Hypothalamus (tissue), 51 donors: ENCODE results near the gene DCP2.

ENCODE experiments used
- DNase-seq, 51 donors: peaks; one replicate each; lab custom pipeline; 2025; lab: John Stamatoyannopoulos, UW

Gene DCP2

DNA sequence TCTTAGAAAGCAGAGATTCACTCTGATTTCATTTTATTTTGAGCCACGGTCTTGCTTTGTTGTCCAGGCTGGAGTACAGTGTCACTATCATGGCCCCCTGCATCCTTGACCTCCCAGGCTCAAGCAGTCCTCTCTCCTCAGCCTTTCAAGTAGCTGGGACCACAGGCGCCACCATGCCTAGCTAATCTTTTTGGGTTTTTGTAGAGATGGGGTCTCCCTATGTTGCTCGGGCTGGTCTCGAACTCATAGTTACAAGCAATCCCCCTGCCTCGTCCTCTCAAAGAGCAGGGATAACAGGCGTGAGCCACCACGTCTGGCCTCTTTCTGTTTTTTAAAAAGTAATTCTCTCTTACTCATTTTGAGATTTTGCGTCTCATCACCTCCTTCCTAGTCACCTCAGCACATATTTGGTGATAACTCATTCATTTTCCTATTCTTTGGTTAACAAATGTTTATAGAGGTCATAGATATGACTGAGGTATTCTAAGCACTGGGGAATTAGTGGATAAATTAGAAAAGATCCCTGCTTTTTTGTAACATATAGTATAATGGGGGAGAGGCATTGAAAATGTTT, 10.8 kb upstream of the DCP2 start:
- DNase-seq, result no peak

DNA sequence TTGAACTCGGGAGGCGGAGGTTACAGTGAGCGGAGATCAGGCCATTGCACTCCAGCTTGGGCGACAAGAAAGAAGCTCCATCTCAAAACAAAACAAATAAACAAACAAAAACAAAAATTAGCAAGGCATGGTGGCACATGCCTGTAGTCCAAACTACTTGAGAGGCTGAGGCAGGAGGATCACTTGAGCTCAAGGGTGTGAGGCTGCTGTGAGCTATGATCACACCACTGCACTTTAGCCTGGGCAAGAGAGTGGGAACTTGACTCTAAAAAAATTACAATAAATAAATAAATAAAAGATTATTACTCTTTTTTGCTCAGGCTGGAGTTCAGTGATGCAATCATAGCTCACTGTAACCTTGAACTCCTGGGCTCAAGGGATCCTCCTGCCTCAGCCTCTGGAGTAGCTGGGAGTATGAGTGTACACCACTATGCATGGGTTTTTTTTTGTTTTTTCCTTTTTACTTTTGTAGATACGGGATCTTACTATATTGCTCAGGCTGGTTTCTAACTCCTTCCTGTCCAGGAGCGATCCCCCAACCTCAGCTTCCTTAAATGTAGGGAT, 9.0 kb upstream of the DCP2 start:
- DNase-seq, result no peak

DNA sequence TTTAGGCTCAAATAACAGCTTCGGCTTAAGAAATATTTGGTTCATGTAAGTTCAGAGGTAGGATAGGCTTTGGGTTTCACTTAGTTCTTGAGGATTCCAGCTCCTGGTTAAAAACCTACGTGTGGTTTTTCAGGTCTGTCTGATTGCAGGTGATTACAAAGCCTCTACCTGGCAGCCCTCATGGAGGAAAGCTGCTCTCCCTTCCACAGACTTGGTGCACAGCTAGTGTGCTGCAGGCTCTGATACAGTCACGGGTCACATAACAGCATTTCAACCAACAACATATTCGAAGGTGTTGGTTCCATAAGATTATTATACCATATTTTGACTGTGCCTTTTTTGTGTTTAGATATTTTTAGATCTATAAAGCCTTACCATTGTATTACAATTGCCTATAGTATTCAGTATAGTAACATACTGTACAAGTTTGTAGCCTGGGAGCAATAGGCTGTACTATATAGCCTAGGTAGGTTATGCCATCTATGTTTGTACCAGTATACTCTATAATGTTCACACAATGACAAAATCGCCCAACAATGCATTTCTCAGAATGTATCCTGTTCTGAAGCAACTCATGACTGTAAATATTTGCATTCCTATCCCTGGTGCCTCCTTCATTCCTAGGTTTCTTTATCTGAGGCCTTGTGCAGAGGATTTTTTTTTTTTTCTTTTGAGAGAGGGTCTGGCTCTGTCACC, 8.0 kb upstream of the DCP2 start:
- no peak for DNase-seq

DNA sequence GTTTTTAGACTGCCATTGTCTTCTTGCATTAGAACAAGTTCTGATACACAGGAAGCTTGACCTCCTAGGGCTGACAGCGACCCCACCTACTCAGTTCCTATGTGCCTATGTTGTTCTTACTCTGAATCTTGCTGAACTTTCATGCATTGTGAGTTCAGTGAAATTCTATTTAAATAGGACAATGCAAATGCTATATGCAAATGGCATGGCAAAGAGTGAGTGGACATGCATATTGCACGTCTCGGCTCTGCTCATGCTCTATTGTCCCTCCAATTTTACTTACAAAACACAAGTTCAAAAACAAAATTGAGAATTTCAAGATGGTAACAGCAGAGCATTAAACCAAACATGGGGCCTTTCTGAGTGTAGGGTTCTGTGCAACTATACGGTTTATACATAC, 5.3 kb upstream of the DCP2 start:
- no peak for DNase-seq

DNA sequence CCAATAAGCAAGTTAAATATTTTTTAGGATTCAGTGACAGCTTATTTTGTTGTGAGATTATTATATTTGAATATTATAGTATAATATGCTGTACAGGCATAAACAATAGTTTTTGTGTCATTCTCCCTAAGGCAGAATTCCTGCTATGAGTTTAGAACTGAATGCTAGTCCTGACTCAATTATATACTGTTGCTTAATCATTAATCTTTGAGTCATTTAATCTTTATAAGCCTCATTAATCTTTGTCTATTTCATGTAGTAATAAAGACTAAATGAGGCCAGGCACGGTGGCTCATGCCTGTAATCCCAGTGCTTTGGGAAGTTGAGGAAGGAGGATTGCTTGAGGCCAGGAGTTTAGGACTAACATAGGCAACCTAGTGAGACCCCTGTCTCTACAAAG, 3.6 kb upstream of the DCP2 start:
- no peak for DNase-seq

DNA sequence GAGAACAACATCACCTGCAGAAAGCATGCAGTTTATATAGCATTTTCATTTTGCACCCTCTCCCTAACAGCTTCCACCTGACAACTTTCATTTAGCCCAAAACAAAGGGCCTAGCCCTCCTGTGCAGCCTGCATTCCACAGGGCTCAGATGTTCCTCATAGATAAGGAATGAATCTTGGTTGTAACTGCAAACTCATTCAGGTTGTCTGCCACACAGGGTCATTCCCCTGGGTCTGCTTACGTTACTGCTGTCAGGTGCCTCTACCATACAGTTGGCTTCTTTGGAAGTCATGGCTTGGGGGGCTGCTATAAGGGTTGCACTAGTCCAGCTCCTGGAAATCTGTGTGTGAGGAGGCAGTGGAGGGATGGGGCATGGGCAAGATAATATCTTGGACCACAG, 2.7 kb upstream of the DCP2 start:
- no peak for DNase-seq

DNA sequence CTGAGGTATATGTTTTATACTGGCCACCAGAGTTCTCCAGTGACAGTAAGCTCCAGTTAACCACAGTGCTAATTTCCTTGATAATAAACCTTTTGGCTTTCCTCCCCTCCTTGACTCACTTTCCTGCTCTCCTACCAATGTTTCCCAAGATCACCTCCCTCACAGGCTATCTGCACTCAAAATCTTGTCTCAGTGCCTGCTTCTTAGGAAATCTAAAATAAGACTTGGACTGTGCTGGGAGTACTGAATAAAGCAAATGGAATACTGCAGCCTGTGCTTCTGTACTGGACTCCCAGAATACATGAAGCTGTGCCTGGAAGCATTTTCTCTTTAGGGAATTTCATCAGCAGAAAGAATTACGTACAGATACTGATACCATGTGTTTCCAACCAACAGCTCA, 1.7 kb upstream of the DCP2 start:
- DNase-seq, result no peak

DNA sequence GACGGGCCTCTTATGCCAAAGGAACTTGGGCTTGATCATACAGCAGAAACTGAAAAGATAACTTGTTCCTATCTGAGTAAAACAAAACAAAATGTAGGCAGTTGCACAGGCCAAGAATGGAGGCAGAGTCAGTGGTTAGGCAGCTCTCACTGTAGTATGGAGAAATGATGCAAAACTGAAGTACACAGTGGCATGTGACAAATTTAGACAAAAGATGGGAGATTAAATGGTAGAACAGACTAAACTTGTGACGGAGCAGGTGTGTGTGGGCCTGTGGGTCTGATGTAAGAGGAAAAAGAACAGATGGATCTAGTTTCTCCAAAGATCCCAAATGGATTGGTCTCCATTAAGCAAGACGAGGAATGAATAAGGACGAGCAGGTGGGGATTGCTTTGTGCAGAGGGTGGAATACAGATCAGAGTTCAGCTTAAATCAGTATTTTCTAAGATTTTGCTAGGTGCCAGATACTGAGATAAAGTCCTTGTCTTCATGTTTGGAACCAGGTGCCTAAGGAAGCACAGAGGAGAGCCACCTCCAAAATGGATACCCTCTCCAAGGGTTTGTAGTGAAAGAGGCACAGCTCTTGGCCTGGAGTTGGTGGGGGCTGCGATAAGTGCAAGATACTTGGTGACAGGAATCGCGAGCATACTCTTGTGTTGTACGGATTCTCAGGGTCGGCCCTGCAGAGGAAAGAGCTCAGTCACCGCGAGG, 722 bp upstream of the DCP2 start:
- DNase-seq, result no peak

DNA sequence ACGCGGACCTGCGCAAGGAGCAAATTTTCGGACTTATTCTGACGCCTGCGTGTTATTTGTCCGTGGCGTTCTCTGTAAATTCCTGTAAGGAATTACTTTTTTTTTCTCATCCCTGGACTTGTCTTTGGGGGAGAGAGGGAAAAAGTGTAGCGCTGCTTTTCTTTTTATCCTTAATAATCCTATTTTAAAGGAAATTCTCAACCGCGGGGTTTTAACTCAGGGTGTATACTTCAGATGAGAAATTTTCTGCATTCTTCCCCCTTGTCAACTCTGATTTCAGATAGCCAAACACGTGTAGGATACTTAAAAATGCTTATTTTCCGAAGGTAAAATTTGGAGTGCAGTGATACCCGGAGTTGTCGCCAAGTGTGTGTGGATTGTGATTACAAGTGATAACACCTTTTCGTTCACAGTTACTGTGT, 853 bp downstream of the DCP2 start:
- DNase-seq, result peak in 1 of 51 donors; percentile 64

DNA sequence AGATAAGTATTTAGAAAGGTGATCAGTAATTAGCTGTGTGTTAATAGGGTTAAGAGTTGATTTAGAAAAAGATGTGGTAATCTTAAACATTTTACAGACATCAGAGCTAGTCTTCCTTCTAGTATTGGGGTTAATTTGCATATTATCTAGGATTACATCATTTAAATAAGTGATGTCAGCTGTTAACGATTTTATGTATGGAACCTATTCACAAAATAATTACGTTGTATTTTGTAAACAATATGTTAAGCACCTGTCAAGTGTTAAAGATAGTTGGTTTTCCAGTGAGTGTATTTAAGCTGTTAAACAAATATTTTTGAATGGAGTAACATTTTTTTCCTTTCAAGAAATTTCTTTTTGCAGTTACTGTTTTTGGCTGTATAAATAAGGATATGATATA, 2.2 kb downstream of the DCP2 start:
- DNase-seq, result no peak

DNA sequence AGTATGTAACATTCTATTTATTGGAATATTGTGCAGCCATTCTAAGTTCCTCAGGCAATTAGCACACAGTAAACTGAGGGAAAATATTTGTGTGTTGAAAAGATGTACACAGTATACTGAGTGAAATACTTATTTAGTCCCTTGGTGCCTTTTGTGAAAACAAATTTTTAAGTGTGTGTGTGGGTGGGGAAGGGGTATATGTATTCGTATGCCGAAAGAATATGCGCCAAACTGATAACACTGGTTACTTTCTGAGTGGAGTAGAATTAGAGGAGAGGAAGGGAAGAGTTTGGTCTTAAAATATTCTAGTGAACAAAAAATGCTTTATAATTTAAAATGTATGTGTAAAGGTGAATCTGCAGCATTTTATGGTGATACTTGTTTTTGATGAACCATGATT, 3.1 kb downstream of the DCP2 start:
- no peak for DNase-seq

DNA sequence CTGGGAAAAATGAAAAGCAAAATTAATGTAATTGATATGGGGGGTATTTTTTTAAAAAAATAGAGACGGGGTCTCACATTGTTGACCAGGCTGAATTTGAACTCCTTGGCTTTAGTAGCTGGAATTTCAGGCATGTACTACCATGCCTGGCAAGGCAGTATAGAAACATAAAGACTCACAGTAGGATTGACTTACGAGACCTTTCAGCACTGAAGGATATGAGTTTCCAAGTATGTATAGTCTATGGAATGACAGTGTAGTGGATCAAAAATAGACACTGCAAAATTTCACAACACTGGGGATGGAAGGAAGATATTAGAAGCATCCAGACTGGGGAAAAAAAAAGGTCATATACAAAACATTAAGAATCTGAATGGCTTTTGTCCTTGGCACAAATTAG, 6.8 kb downstream of the DCP2 start:
- no peak for DNase-seq

DNA sequence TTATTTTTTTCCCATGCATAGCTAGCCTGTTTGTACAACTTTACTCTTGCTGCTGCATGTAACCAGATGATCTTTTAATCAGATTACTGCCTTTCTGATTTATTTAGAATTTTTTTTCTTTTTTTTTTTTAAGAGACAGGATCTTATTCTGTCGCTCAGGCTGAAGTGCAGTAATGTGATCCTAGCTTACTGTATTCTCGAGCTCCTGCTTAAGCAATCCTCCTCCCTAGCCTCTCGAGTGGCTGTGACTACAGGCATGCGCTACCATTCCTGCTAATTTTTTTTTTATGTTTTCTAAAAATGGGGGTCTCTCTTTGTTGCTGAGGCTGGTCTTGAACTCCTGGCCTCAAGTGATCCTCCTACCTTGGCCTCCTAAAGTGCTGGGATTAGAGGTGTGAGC, 9.6 kb downstream of the DCP2 start:
- no peak for DNase-seq

DNA sequence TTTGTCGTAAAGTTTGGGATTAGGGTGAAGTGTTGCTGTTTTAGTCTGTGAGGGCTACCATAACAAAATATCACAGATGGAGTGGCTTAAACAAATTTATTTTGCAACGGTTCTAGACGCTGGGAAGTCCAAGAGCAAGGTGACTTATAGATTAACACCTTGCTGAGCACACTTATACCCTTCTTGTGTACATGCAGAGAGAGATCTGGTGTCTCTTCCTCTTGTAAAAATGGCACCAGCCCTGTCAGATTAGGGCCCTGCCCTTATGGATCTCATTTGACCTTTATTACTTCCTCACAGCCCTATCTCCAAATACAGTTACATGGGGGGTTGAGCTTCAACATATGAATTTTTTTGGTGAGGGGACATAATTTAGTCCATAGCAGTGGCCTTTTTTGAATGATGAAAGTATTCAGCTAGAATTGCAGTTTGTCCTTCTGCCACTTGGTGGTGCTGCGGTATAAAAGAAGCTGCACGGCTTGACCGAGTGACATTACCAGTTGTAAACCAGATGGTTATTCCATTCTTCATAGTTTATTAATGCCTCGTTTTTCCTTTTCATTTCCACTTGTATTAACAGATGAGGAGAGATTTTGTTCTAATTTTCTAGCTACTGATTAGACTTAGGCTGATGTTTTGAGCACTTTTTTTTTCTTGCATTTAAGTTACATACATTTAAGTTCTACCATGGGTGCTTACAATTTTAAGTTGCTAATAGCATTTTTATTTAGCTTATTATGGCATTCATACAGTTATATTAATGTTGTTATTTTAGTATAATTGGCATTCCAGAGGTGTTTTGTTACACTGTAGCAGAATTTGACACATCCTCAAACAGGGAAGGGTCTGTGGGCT, 19.4 kb downstream of the DCP2 start:
- peak in 42 of 51 donors; percentile 1 to 83 (median 36) for DNase-seq

DNA sequence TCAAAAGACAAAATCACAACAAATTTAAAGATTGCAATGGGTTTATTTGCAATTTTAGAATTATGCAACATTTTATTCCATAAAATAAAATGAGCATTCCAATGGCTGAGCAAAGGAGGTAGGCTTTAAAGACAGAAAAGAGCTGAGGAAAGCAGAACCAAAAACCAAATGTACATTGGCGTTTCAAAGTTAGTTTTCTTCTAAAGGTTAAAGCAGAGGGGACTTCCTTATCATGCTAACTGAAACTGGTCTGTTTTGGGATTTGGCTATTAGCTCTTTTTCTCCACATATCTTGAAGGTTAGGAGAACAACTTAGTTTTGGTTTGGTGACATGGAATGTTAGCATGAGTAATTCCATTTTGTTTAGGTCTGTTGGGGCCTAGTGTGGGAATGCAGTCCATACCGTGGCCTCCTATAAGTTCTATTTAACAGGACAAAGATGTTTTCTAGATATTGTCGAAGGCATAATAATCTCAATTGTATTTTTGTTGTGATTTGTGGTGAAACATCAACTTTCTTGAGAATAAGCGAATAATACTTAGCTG, 20.3 kb downstream of the DCP2 start:
- no peak for DNase-seq

DNA sequence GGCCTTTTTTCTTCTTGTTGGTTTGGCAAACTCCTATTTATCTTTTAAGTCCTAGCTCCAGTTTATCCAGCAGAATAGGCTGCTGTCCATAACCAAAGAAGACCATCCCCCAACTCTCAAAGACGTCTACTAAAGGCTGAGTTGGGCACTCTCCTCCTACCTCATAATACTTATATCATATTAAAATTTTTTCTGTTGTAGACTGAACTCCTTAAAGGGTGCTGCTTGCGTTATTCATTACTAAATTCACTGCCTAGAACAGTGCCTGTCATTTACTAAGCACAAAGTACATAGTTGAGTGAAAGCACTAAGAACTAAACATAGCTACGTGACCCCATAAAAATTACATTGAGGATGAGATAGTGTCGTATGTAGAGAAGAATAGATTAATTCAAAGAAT, 21.7 kb downstream of the DCP2 start:
- DNase-seq, result no peak

DNA sequence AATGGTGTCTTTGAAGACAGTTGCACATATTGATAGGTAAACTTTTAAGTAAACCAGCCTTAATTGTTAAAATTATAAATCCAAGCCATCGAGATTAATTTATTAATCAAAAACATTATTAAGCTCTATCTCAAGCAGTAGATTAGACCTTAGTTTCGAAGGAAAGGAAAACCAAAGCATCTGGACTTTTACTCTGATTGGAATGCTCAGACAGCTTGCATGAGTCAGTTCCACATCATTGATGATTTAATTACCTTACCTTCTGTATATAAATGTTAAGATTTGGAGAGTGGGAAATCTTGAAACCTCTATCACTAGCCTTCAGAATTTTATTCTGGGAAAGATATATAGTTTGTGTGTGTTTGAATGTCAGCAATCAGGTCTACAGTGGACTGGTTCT, 23.9 kb downstream of the DCP2 start:
- no peak for DNase-seq

DNA sequence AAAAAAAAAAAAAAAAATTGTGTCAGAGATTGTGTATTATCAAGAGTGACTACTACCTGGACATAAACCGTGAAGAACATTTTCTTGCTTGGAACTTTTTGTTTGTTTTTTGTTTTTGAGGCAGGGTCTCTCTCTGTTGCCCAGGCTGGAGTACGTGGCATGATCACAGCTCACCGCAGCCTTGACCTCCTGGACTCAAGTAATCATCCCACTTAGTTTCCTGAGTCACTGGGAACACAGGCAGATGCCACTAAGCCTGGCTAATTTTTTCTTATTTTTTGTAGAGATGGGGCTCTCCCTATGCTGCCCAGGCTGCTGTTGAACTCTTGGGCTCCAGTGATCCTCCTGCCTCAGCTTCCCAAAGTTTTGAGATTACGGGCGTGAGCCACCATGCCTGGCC, 25.8 kb downstream of the DCP2 start:
- no peak for DNase-seq

DNA sequence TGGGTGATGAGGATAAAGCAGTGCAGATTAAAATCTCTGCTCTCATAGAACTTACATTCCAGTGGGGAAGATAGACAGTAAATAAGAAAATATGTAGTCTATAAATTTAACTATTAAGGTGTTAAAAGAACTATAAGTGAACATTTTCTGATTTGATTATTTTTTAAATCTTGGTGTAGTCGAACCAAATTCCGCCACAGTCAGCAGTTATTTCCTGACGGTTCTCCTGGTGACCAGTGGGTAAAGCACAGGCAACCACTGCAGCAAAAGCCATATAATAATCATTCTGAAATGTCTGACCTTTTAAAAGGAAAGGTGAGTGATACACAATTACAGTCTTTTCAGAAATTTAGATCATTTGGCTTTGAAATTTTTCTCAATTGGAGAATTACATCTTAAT, 27.2 kb downstream of the DCP2 start:
- DNase-seq, result no peak

DNA sequence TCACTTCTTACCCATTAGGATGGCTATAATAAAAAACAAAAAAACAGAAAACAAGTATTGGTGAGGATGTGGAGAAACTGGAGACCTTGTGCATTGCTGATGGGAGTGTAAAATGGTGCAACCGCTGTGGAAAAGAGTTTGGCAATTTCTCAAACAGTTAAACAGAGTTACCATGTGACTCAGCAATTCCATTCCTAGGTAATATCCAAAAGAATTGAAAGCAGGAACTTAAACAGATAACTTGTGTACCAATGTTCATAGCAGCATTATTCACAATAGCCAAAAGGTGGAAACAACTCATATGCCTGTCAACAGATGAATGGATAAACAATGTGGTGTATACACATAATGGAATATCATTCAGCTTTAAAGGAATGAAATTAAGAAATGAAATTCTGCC, 28.9 kb downstream of the DCP2 start:
- no peak for DNase-seq
